ENCODE data around the gene BASP1. TPM values are rescaled to one million over a fixed set of nuclear protein-coding genes. Genes with fewer than 3 reads are reported as not detected.
A peak's percentile ranks its signal among the peaks of the same experiment; 100 is the strongest.

The BASP1 gene, protein sequence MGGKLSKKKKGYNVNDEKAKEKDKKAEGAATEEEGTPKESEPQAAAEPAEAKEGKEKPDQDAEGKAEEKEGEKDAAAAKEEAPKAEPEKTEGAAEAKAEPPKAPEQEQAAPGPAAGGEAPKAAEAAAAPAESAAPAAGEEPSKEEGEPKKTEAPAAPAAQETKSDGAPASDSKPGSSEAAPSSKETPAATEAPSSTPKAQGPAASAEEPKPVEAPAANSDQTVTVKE
- total RNA-seq (134 and 137 TPM in 2 replicates), polyA plus RNA-seq (175 and 183 TPM in 2 replicates)

DNA sequence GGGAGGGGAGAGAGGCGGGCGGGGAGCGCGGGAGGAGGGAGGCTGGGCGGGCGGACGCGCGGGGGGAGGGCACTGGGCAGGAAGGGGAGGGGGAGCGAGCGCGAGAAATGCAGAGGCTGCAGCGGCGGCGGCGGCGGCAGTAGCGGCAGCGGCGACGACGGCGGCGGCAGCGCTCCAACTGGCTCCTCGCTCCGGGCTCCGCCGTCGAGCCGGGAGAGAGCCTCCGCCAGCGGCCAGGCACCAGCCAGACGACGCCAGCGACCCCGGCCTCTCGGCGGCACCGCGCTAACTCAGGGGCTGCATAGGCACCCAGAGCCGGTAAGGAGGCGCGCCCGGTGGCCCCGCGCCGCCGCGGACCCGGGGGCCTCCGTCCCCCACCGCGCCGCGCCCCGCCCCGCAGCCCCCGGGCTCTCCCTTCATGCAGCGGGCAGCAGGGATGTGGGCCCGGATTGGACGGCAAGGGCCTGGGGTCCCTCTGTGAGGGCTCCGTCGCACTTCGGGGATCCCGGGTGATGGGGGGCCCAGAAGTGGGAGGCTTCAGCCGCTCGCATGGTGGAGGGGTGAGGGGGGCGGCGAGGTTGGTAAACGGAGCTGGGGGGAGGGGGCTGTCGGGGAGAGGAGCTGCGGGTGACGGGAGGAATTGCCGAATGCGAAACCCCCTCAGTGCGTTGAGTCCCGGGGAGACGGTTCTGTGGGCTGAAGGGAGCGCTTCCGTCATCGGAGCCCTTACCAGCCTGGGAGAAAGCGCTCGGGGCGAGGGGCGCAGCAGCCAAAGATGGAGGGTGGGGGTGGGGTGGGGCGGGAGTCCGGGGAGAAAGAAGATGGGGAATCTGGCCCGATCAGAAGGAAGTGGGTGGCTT is at the start of gene BASP1:
BASP1 (plus strand) TSS at position 139 of the 860 bp plus-strand sequence. CDS start 57,586 bp downstream, outside the sequence.
- Histone ChIP-seq H3K79me2 (peaks cover 57% of the 10 kb centered on the region), H3K4me3 (peak within 1 kb of the TSS; percentile 85), H3K27ac (peak within 1 kb of the TSS; percentile 94), H3K4me2 (peak within 1 kb of the TSS; percentile 81), H3K27me3 (no peaks in the 10 kb centered on the region), H3K4me1 (ENCODE audit: insufficient read depth) (peaks cover 31% of the 10 kb centered on the region), H3K9me2 (replicated peaks; ENCODE audit: insufficient read depth) (no peaks in the 10 kb centered on the region), H3K9me3 (ENCODE audit: low read depth) (no peaks in the 10 kb centered on the region), H2AFZ (peak within 1 kb of the TSS; percentile 81), H4K20me1 (ENCODE audit: insufficient read depth, poor library complexity, severe bottlenecking) (peaks cover 34% of the 10 kb centered on the region), H3K36me3 (replicated peaks; ENCODE audit: insufficient read depth, low read depth) (no peaks in the 10 kb centered on the region)
- TF ChIP-seq EZH2phosphoT487 (IDR thresholded peaks at IDR 0.05; ENCODE audit: low read depth, severe bottlenecking, unreplicated experiment) (no peak), EZH2 (IDR thresholded peaks at IDR 0.05; ENCODE audit: borderline replicate concordance) (no peak)
- TF ChIP-seq, protein P1, sequence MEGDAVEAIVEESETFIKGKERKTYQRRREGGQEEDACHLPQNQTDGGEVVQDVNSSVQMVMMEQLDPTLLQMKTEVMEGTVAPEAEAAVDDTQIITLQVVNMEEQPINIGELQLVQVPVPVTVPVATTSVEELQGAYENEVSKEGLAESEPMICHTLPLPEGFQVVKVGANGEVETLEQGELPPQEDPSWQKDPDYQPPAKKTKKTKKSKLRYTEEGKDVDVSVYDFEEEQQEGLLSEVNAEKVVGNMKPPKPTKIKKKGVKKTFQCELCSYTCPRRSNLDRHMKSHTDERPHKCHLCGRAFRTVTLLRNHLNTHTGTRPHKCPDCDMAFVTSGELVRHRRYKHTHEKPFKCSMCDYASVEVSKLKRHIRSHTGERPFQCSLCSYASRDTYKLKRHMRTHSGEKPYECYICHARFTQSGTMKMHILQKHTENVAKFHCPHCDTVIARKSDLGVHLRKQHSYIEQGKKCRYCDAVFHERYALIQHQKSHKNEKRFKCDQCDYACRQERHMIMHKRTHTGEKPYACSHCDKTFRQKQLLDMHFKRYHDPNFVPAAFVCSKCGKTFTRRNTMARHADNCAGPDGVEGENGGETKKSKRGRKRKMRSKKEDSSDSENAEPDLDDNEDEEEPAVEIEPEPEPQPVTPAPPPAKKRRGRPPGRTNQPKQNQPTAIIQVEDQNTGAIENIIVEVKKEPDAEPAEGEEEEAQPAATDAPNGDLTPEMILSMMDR (IDR thresholded peaks at IDR 0.05; ENCODE audit: poor library complexity), result no peak
- WGBS (ENCODE audit: low lambda C conversion rate, missing lambda C conversion rate), result 1% methylated on average over 32 of the region's 89 CpGs
- DNase-seq (ENCODE audit: low spot score), result peak; percentile 94

DNA sequence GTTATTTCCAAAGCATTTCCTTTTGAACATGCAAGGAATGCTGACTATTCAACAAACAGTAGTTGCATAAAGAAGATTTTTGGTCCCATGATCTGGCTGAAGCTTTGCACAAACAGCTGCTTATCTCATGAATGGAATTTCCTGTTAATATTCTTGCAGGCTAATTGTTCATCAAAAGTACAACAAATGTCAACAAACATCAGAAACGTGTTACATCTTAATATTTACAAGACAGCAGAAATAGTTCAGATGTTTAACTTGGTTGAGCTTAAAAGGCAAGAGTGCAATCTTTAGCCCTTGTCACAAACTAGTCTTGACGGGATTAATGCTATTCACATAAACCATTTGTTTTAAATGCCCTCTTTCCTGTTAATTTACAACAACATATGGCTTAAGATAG is 47.9 kb upstream of the BASP1 start:
- no peak overlapping the region for H2AFZ ChIP-seq
- no peaks in the 10 kb centered on the region for H3K36me3 ChIP-seq (replicated peaks; ENCODE audit: insufficient read depth, low read depth)
- WGBS (ENCODE audit: low lambda C conversion rate, missing lambda C conversion rate), result 16% methylated on average over 2 of the region's 2 CpGs
- H3K79me2 ChIP-seq, result no peaks in the 10 kb centered on the region
- H3K9me3 ChIP-seq (ENCODE audit: low read depth), result no peaks in the 10 kb centered on the region
- no peak overlapping the region for H3K4me2 ChIP-seq
- peak overlapping the region; percentile 23 for H3K27ac ChIP-seq
- peak; percentile 27 for DNase-seq (ENCODE audit: low spot score)
- TF ChIP-seq EZH2phosphoT487 (IDR thresholded peaks at IDR 0.05; ENCODE audit: low read depth, severe bottlenecking, unreplicated experiment) (no peak), EZH2 (IDR thresholded peaks at IDR 0.05; ENCODE audit: borderline replicate concordance) (no peak)
- TF ChIP-seq, protein P1 (IDR thresholded peaks at IDR 0.05; ENCODE audit: poor library complexity), result no peak
- peaks cover 6% of the 10 kb centered on the region for H3K4me1 ChIP-seq (ENCODE audit: insufficient read depth)
- no peaks in the 10 kb centered on the region for H3K9me2 ChIP-seq (replicated peaks; ENCODE audit: insufficient read depth)
- no peaks in the 10 kb centered on the region for H3K27me3 ChIP-seq
- H4K20me1 ChIP-seq (ENCODE audit: insufficient read depth, poor library complexity, severe bottlenecking), result no peaks in the 10 kb centered on the region
- no peak overlapping the region for H3K4me3 ChIP-seq

DNA sequence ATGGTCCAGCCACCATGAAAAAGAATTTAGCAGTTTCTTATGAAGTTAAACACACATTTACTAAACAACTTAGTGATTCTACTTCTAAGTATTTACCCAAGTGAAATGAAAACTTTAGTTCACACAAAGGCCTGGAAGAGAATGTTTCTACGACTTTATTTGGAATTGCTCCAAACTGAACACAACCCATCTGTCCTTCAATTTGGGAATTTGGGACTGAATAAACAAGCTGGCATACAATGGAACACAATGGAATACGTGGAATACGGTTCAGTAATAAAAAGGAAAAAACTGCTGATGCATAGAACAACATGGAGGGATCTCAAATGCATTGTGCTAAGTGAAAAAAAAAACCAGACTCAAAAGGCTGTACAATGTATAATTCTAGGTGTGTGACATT is 44.6 kb upstream of the BASP1 start:
- H3K27me3 ChIP-seq, result no peaks in the 10 kb centered on the region
- peaks cover 6% of the 10 kb centered on the region for H3K4me1 ChIP-seq (ENCODE audit: insufficient read depth)
- H3K9me2 ChIP-seq (replicated peaks; ENCODE audit: insufficient read depth), result no peaks in the 10 kb centered on the region
- no peaks in the 10 kb centered on the region for H3K79me2 ChIP-seq
- no peak overlapping the region for H3K4me2 ChIP-seq
- H3K36me3 ChIP-seq (replicated peaks; ENCODE audit: insufficient read depth, low read depth), result no peaks in the 10 kb centered on the region
- no peak overlapping the region for H3K4me3 ChIP-seq
- H2AFZ ChIP-seq, result no peak overlapping the region
- H3K27ac ChIP-seq, result no peak overlapping the region
- no peaks in the 10 kb centered on the region for H4K20me1 ChIP-seq (ENCODE audit: insufficient read depth, poor library complexity, severe bottlenecking)
- DNase-seq (ENCODE audit: low spot score), result no peak
- WGBS (ENCODE audit: low lambda C conversion rate, missing lambda C conversion rate), result 75% methylated on average over 3 of the region's 3 CpGs
- no peaks in the 10 kb centered on the region for H3K9me3 ChIP-seq (ENCODE audit: low read depth)
- TF ChIP-seq EZH2phosphoT487 (IDR thresholded peaks at IDR 0.05; ENCODE audit: low read depth, severe bottlenecking, unreplicated experiment), result no peak
- no peak for TF ChIP-seq EZH2 (IDR thresholded peaks at IDR 0.05; ENCODE audit: borderline replicate concordance)
- TF ChIP-seq, protein P1 (IDR thresholded peaks at IDR 0.05; ENCODE audit: poor library complexity), result no peak

Measured in hepatocyte (in vitro differentiated cells).